ENCODE measurements around the gene ZBTB20. TPM values are rescaled to one million over a fixed set of nuclear protein-coding genes. Genes with fewer than 3 reads are reported as not detected.

Gene ZBTB20
- total and polyA plus RNA-seq, 7 donors = 0.40 to 74.9 (median 41.7) TPM

- ATAC-seq (no peak), DNase-seq (no peak)
- Histone ChIP-seq H3K4me1 (peaks cover 70% of the 10 kb centered on the region), H3K36me3 (ENCODE audit: insufficient read depth in 1 of 2, low read depth in 1 of 2) (no peaks in the 10 kb centered on the region), H3K27me3 (ENCODE audit: insufficient read depth in 3 of 3, low read length in 2 of 3) (no peaks in the 10 kb centered on the region), H3K4me3 (no peak overlapping the region), H3K9me3 (no peaks in the 10 kb centered on the region), H3K27ac (peak overlapping the region; percentile 43)
- intact Hi-C loops (cut with DNase I) = loop anchor here in 1 of 2 donors (5.0 to 10.0 kb wide), 2 partner anchors 43 to 125 kb away; no protein-coding TSS in a partner anchor
- 60 to 78% (median 63%) methylated on average over 2 of the region's 2 CpGs for WGBS, 3 donors
- TF ChIP-seq CTCF (IDR thresholded peaks at IDR 0.05) = no peak
These were observed 647.1 kb downstream of the ZBTB20 start for GRCh38 chr3:114499976-114500375.

GRCh38 chr3:114498539-114499370, 648.3 kb downstream of the ZBTB20 start:
- TF ChIP-seq CTCF (IDR thresholded peaks at IDR 0.05) = no peak
- no peaks in the 10 kb centered on the region for H3K36me3 ChIP-seq (ENCODE audit: insufficient read depth in 1 of 2, low read depth in 1 of 2)
- DNase-seq (no peak), ATAC-seq (peak; percentile 64 to 80 (median 70))
- no peaks in the 10 kb centered on the region for H3K27me3 ChIP-seq (ENCODE audit: insufficient read depth in 3 of 3, low read length in 2 of 3)
- no peak overlapping the region for H3K4me3 ChIP-seq
- peaks cover 66% of the 10 kb centered on the region for H3K4me1 ChIP-seq
- intact Hi-C loops (cut with DNase I) = loop anchor here in 1 of 2 donors (5.0 kb wide), 1 partner anchor 41 kb away; no protein-coding TSS in a partner anchor
- no peaks in the 10 kb centered on the region for H3K9me3 ChIP-seq
- 37 to 65% (median 50%) methylated on average over 8 of the region's 8 CpGs for WGBS, 3 donors
- peak overlapping the region; percentile 43 for H3K27ac ChIP-seq

GRCh38 chr3:114496874-114497273, 650.2 kb downstream of the ZBTB20 start:
- Histone ChIP-seq H3K27me3 (ENCODE audit: insufficient read depth in 3 of 3, low read length in 2 of 3) (no peaks in the 10 kb centered on the region), H3K9me3 (no peaks in the 10 kb centered on the region), H3K4me3 (no peak overlapping the region), H3K4me1 (peaks cover 77% of the 10 kb centered on the region), H3K36me3 (ENCODE audit: insufficient read depth in 1 of 2, low read depth in 1 of 2) (no peaks in the 10 kb centered on the region), H3K27ac (peak overlapping the region; percentile 43)
- no peak for TF ChIP-seq CTCF (IDR thresholded peaks at IDR 0.05)
- 48 to 80% (median 50%) methylated on average over 2 of the region's 2 CpGs for WGBS, 3 donors
- peak in 1 of 2 donors; percentile 51 for DNase-seq
- peak in 3 of 4 donors; percentile 35 to 58 (median 48) for ATAC-seq
- intact Hi-C loops (cut with DNase I) = loop anchor here in 1 of 2 donors (5.0 kb wide), 1 partner anchor 40 kb away; no protein-coding TSS in a partner anchor

GRCh38 chr3:114496466-114496865, 650.6 kb downstream of the ZBTB20 start:
- TF ChIP-seq CTCF (IDR thresholded peaks at IDR 0.05) = no peak
- Histone ChIP-seq H3K36me3 (ENCODE audit: insufficient read depth in 1 of 2, low read depth in 1 of 2) (no peaks in the 10 kb centered on the region), H3K27me3 (ENCODE audit: insufficient read depth in 3 of 3, low read length in 2 of 3) (no peaks in the 10 kb centered on the region), H3K27ac (peak overlapping the region; percentile 43), H3K9me3 (no peaks in the 10 kb centered on the region), H3K4me1 (peaks cover 81% of the 10 kb centered on the region), H3K4me3 (no peak overlapping the region)
- ATAC-seq (peak in 1 of 4 donors; percentile 4), DNase-seq (no peak)
- WGBS, 3 donors = 32 to 49% (median 36%) methylated on average over 3 of the region's 3 CpGs
- intact Hi-C loops (cut with DNase I) = loop anchor here in 1 of 2 donors (5.0 kb wide), 1 partner anchor 39 kb away; no protein-coding TSS in a partner anchor

Measured in psoas muscle (tissue), 8 donors.